Ectodermal cell (in vitro differentiated cells): ENCODE measurements around the gene PREB.
"Not testable (repeated sequence)": the region's sequence is repeated elsewhere in the genome, so short reads cannot be mapped to it uniquely, and the experiment has no call there.

Experiments used
- H3K27ac ChIP-seq: 2 replicates; pipeline ENCODE4 v1.7.0; 2013; ENCODE audit warnings: mild to moderate bottlenecking, low read depth, low read length; ENCODE audit not compliant: insufficient read depth, poor library complexity, severe bottlenecking
- H3K27me3 ChIP-seq: 2 replicates; pipeline ENCODE4 v1.7.0; 2013; ENCODE audit warnings: mild to moderate bottlenecking, low read length; ENCODE audit not compliant: insufficient read depth, control insufficient read depth, poor library complexity, severe bottlenecking
- H3K36me3 ChIP-seq: one replicate; pipeline ENCODE4 v1.7.0; 2013; ENCODE audit warnings: low read length; ENCODE audit not compliant: control insufficient read depth, insufficient read depth
- H3K4me1 ChIP-seq: one replicate; pipeline ENCODE4 v1.7.0; 2013; ENCODE audit warnings: low read length; ENCODE audit not compliant: control insufficient read depth, insufficient read depth
- H3K4me3 ChIP-seq: 2 replicates; pipeline ENCODE4 v1.7.0; 2013; ENCODE audit warnings: low read depth, low read length, control low read depth; ENCODE audit not compliant: insufficient read depth
- H3K9me3 ChIP-seq: 2 replicates; pipeline ENCODE4 v1.7.0; 2013; ENCODE audit warnings: mild to moderate bottlenecking, low read length, moderate library complexity; ENCODE audit not compliant: control insufficient read depth
- WGBS, 2 experiments: methylation state at CpG; one replicate each; pipeline ENCODE4 v1.1.7; 2013; ENCODE audit warnings: missing lambda C conversion rate in 2 of 2; 5-methylcytosine and 5-hydroxymethylcytosine counted together

PREB gene

DNA sequence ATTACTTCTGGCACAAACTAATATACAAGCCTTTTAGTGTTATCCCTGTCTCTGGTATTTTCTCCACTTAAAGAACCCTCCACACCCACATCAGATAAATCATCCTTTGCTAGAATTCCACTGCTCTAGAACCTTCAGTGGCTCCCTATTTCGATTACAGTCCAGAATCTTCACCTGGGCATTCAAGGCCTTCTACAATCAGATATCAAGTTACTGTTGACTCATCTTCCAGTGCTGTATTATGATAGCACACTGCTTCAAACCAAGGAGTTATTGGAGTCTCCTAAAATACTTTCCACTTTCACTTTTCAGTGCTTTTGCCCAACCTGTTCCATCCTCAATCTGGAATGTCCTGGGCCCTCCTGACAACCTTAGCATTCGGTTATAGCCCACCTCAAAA is 18.9 kb downstream of the PREB start:
- WGBS, 2 experiments, result 80 to 87% methylated on average over 2 of the region's 2 CpGs
- Histone ChIP-seq H3K27ac (no peak overlapping the region), H3K36me3 (no peaks in the 10 kb centered on the region), H3K4me1 (peaks cover 7% of the 10 kb centered on the region), H3K4me3 (no peak overlapping the region), H3K9me3 (no peaks in the 10 kb centered on the region), H3K27me3 (peaks cover 37% of the 10 kb centered on the region)

DNA sequence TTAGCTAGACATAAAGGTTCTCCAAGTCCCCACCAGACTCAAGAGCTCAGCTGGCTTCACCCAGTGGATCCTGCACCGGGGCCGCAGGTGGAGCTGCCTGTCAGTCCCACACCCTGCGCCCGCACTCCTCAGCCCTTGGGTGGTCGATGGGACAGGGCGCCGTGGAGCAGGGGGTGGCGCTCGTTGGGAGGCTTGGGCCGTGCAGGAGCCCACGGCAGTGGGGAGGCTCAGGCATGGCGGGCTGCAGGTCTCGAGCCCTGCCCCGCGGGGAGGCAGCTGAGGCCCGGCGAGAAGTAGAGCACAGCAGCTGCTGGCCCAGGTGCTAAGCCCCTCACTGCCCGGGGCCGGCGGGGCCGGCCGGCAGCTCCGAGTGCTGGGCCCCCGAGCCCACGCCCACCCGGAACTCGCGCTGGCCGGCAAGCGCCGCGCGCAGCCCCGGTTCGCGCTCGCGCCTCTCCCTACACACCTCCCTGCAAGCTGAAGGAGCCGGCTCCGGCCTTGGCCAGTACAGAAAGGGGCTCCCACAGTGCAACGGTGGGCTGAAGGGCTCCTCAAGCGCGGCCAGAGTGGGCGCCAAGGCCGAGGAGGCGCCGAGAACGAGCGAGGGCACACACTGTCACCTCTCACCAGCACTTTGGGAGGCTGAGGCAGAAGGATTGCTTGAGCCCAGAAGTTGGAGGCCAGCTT is 22.9 kb downstream of the PREB start:
- H3K36me3 ChIP-seq, H3K4me1 ChIP-seq, H3K4me3 ChIP-seq, H3K27ac ChIP-seq, H3K9me3 ChIP-seq, H3K27me3 ChIP-seq: not testable (repeated sequence)
- 95 to 96% methylated on average over 49 of the region's 49 CpGs for WGBS, 2 experiments

DNA sequence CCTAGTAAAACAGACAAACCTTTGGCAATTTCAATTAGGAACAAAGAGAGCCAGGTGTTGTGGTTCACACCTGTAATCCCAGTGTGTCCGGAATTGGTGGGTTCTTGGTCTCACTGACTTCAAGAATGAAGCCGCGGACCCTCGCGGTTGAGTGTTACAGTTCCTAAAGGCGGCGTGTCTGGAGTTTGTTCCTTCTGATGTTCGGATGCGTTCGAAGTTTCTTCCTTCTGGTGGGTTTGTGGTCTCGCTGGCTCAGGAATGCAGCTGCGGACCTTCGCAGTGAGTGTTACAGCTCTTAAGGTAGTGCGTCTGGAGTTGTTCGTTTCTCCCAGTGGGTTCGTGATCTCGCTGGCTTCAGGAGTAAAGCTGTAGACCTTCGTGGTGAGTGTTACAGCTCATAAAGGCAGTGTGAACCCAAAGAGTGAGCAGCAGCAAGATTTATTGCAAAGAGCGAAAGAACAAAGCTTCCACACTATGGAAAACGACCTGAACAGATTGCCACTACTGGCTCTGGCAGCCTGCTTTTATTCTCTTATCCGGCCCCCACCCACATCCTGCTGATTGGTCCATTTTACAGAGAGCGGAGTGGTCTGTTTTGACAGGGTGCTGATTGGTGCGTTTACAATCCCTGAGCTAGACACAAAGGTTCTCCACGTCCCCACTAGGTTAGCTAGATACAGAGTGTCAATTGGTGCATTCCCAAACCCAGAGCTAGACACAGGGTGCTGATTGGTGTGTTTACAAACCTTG is 23.7 kb downstream of the PREB start:
- not testable (repeated sequence) for H3K4me3 ChIP-seq, H3K36me3 ChIP-seq, H3K9me3 ChIP-seq, H3K27me3 ChIP-seq, H3K27ac ChIP-seq, H3K4me1 ChIP-seq
- WGBS, 2 experiments, result 92 to 93% methylated on average over 24 of the region's 24 CpGs

DNA sequence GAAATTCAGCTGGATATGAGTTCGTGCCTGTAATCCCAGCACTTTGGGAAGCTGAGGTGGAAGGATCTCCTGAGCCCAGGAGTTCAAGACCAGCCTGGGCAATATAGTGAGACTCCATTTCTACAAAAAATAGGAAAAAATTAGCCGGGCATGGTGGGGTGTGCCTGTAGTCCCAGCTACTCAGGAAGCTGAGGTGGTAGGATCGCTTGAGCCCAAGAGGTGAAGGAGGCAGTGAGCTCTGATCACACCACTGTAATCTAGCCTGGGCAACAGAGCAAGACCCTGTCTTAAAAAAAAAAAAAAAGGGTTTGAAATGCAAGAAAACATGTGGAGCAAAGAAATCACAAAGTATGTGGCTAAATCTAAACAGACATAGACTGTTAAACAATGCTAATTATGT is 25.4 kb downstream of the PREB start:
- Histone ChIP-seq H3K4me1 (no peaks in the 10 kb centered on the region), H3K4me3 (no peak overlapping the region), H3K36me3 (no peaks in the 10 kb centered on the region), H3K9me3 (no peaks in the 10 kb centered on the region), H3K27me3 (no peaks in the 10 kb centered on the region), H3K27ac (no peak overlapping the region)
- WGBS, 2 experiments, result 89 to 96% methylated on average over 3 of the region's 3 CpGs

DNA sequence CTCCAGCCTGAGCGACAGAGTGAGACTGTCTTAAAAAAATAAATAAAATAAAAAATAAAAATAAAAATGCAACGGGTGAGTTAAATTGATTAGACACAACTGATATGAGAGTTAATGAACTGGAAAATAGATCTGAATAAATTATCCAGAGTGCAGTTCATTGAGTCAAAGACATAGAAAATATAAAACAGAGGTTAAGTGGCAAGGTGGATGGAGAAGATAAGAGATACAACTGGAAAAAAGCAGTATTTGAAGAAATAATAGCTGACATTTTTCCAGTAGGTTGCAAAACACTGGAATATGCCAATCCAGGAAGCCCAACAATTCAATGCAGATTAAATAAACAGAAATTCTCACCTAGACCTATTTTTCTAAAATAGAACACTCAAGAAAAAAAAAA is 26.2 kb downstream of the PREB start:
- no peaks in the 10 kb centered on the region for H3K4me1 ChIP-seq
- no peaks in the 10 kb centered on the region for H3K36me3 ChIP-seq
- no peaks in the 10 kb centered on the region for H3K27me3 ChIP-seq
- H3K4me3 ChIP-seq, result no peak overlapping the region
- H3K27ac ChIP-seq, result no peak overlapping the region
- no peaks in the 10 kb centered on the region for H3K9me3 ChIP-seq
- 80 to 85% methylated on average over 1 of the region's 2 CpGs for WGBS, 2 experiments

DNA sequence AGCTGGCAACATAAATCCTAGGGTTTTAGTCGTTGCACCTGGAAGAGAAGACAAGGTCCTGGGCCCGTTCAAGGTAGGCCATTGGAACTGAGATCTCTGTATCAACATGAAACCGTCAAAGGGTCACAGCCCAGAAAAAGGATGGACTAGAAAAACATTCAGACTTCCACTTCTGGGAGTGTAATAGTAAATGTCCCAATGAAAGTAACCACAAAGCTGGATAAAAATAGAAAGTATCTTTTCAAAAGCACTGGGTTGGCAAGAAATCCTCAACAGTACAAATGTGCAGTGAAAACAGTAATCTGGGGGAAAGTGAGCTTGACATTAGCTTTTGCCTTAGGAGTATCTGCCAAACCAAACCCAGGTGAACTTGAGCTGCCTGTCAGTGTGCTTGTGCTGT is 28.5 kb downstream of the PREB start:
- 90 to 95% methylated on average over 3 of the region's 3 CpGs for WGBS, 2 experiments
- no peaks in the 10 kb centered on the region for H3K9me3 ChIP-seq

DNA sequence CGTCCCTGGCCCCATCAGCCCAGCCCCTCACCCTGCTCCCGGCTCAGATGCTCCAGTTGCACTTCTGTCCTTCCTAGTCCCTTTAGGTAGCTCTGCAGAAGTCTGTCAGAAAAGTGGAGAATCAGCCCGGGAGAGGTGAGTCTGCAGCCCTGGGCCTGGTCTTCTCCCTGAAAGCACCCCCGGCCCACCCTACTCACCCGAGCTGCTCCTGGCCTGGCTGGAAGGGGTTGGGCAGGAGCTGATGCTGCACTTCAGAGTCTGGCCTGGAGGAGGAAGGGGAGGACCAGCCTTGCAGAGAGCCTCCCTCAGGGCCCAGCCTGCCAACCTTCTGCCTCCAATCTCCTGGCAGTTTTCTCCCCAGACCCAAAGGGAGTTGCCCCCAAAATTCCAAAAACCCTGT is 32.1 kb downstream of the PREB start:
- H3K9me3 ChIP-seq, result no peaks in the 10 kb centered on the region
- WGBS, 2 experiments, result 84 to 91% methylated on average over 5 of the region's 5 CpGs
- H3K27ac ChIP-seq, result no peak overlapping the region
- peaks cover 5% of the 10 kb centered on the region for H3K4me1 ChIP-seq
- H3K36me3 ChIP-seq, result no peaks in the 10 kb centered on the region
- H3K4me3 ChIP-seq, result no peak overlapping the region
- H3K27me3 ChIP-seq, result no peaks in the 10 kb centered on the region

More for the DNA sequence above, 28.5 kb downstream of the PREB start:
- Histone ChIP-seq H3K4me3 (no peak overlapping the region), H3K27ac (no peak overlapping the region), H3K36me3 (no peaks in the 10 kb centered on the region), H3K27me3 (no peaks in the 10 kb centered on the region), H3K4me1 (no peaks in the 10 kb centered on the region)

DNA sequence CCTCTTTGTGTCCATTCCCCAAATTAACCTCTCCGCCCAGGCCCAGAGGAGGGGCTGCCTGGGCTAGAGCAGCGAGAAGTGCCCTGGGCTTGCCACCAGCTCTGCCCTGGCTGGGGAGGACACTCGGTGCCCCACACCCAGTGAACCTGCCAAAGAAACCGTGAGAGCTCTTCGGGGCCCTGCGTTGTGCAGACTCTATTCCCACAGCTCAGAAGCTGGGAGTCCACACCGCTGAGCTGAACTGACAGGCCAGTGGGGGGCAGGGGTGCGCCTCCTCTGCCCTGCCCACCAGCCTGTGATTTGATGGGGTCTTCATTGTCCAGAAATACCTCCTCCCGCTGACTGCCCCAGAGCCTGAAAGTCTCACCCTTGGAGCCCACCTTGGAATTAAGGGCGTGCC is 34.4 kb downstream of the PREB start:
- Histone ChIP-seq H3K4me1 (peaks cover 5% of the 10 kb centered on the region), H3K36me3 (no peaks in the 10 kb centered on the region), H3K9me3 (no peaks in the 10 kb centered on the region), H3K4me3 (no peak overlapping the region), H3K27me3 (no peaks in the 10 kb centered on the region), H3K27ac (no peak overlapping the region)
- 86 to 92% methylated on average over 10 of the region's 10 CpGs for WGBS, 2 experiments

DNA sequence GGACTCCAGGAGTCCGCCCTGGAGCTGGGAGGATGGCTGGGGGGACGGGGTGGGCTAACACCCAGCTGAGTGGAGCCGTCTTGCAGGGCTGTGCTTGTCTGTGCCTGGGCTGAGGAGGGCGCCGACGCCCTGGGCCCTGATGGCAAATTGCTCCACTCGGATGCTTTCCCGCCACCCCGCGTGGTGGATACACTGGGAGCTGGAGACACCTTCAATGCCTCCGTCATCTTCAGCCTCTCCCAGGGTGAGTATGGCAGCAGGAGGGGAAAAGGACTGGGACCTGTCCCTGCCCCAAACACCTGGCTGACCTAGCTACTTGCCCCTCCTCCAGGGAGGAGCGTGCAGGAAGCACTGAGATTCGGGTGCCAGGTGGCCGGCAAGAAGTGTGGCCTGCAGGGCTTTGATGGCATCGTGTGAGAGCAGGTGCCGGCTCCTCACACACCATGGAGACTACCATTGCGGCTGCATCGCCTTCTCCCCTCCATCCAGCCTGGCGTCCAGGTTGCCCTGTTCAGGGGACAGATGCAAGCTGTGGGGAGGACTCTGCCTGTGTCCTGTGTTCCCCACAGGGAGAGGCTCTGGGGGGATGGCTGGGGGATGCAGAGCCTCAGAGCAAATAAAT is 35.0 kb downstream of the PREB start:
- H3K4me3 ChIP-seq, result no peak overlapping the region
- H3K36me3 ChIP-seq, result no peaks in the 10 kb centered on the region
- H3K9me3 ChIP-seq, result no peaks in the 10 kb centered on the region
- WGBS, 2 experiments, result 93 to 95% methylated on average over 19 of the region's 19 CpGs
- peaks cover 5% of the 10 kb centered on the region for H3K4me1 ChIP-seq
- no peak overlapping the region for H3K27ac ChIP-seq
- no peaks in the 10 kb centered on the region for H3K27me3 ChIP-seq

DNA sequence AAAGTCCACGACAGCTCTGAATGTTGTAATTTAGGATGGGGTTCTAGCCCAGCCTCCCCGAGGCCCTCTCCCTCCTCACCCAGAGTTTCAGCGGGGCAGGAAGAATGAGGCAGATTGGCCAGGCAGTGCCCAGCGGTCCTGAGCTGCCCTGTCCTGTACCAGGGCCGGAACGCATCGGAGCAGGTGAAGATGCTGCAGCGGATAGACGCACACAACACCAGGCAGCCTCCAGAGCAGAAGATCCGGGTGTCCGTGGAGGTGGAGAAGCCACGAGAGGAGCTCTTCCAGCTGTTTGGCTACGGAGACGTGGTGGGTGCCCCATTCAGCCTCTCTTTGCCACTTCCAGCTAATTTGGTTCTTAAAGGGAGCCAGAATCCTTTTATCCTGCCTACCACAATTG is 37.1 kb downstream of the PREB start:
- H3K36me3 ChIP-seq, result no peaks in the 10 kb centered on the region
- H3K27ac ChIP-seq, result no peak overlapping the region
- no peaks in the 10 kb centered on the region for H3K27me3 ChIP-seq
- no peaks in the 10 kb centered on the region for H3K9me3 ChIP-seq
- peaks cover 5% of the 10 kb centered on the region for H3K4me1 ChIP-seq
- H3K4me3 ChIP-seq, result no peak overlapping the region
- WGBS, 2 experiments, result 93% methylated on average over 14 of the region's 14 CpGs
